ENCODE measurements around the gene DNAH7. TPM values are rescaled to one million over a fixed set of nuclear protein-coding genes. Genes with fewer than 3 reads are reported as not detected.

The DNAH7 gene
- total RNA-seq, 1 donor from 2014 or later: 0.11 TPM

DNA sequence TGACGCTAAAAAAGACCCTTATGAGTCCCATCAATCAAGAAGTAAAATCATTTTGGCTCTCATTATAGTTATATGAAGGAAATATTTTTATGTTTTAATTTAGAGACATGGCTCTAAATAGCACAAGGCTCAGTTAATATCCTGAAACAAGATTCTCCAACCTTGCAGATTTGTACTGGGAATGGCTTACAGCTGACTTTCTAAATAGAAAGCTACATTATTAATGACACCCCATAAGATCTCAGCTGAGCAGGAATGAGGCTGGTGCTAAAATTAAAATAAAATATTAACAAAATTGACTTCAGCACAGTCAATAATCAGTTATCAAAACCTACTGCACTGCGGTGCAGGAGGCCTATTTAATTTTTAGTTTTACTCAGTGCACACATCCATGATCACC, 274.8 kb downstream of the DNAH7 start:
- intact Hi-C loops (cut with micrococcal nuclease): no loop called here
- H3K27me3 ChIP-seq (ENCODE audit: low read depth): no peaks in the 10 kb centered on the region
- no peaks in the 10 kb centered on the region for H3K4me1 ChIP-seq
- DNase-seq: no peak
- no peak overlapping the region for H3K27ac ChIP-seq (replicated peaks)
- H3K36me3 ChIP-seq: no peaks in the 10 kb centered on the region
- no peak overlapping the region for H3K4me3 ChIP-seq
- H3K9me3 ChIP-seq (replicated peaks): peaks cover 20% of the 10 kb centered on the region
- TF ChIP-seq, protein P1, sequence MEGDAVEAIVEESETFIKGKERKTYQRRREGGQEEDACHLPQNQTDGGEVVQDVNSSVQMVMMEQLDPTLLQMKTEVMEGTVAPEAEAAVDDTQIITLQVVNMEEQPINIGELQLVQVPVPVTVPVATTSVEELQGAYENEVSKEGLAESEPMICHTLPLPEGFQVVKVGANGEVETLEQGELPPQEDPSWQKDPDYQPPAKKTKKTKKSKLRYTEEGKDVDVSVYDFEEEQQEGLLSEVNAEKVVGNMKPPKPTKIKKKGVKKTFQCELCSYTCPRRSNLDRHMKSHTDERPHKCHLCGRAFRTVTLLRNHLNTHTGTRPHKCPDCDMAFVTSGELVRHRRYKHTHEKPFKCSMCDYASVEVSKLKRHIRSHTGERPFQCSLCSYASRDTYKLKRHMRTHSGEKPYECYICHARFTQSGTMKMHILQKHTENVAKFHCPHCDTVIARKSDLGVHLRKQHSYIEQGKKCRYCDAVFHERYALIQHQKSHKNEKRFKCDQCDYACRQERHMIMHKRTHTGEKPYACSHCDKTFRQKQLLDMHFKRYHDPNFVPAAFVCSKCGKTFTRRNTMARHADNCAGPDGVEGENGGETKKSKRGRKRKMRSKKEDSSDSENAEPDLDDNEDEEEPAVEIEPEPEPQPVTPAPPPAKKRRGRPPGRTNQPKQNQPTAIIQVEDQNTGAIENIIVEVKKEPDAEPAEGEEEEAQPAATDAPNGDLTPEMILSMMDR (IDR thresholded peaks at IDR 0.05; ENCODE audit: borderline replicate concordance): no peak

DNA sequence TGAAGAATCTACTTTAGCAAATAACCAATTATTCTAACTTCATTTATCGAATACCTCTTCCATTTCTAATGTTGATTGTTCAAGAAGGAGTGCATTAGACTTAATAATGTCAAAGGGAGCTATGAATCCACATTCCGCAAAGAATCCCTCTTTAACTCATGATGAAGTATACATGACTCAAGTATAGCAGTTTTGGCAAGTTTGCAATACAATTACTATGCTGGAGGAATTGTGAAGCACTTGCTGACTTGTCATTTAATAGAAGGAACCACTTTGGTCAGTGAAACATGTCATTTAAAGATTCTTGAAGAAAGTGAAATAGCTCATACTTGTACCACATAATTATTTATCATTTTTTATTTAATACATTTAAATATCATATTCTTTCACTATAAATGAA, 286.5 kb downstream of the DNAH7 start:
- H3K27ac ChIP-seq (replicated peaks): no peak overlapping the region
- intact Hi-C loops (cut with micrococcal nuclease): no loop called here
- H3K4me1 ChIP-seq: no peaks in the 10 kb centered on the region
- no peak for DNase-seq
- no peak overlapping the region for H3K4me3 ChIP-seq
- no peaks in the 10 kb centered on the region for H3K36me3 ChIP-seq
- H3K9me3 ChIP-seq (replicated peaks): no peaks in the 10 kb centered on the region
- no peaks in the 10 kb centered on the region for H3K27me3 ChIP-seq (ENCODE audit: low read depth)
- TF ChIP-seq, protein P1 (IDR thresholded peaks at IDR 0.05; ENCODE audit: borderline replicate concordance): no peak

DNA sequence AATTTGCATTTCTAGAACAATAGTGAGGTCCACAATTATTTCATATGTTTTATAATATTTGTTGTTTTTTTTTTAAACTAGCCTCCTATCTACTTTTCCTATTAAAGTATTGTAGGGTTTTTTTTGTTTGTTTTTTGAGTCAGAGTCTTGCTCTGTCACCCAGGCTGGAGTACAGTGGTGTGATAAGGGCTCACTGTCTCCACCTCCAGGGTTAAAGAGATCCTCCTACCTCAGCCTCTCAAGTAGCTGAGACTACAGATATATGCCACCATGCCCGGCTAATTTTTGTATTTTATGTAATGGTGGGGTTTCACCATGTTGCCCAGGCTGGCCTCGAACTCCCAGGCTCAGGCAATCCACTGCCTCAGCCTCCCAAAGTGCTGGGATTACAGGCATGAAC, 289.1 kb downstream of the DNAH7 start:
- TF ChIP-seq, protein P1 (IDR thresholded peaks at IDR 0.05; ENCODE audit: borderline replicate concordance): no peak
- H3K4me1 ChIP-seq: no peaks in the 10 kb centered on the region
- DNase-seq: no peak
- no peak overlapping the region for H3K4me3 ChIP-seq
- H3K27ac ChIP-seq (replicated peaks): no peak overlapping the region
- H3K9me3 ChIP-seq (replicated peaks): no peaks in the 10 kb centered on the region
- H3K27me3 ChIP-seq (ENCODE audit: low read depth): no peaks in the 10 kb centered on the region
- H3K36me3 ChIP-seq: no peaks in the 10 kb centered on the region
- intact Hi-C loops (cut with micrococcal nuclease): no loop called here

DNA sequence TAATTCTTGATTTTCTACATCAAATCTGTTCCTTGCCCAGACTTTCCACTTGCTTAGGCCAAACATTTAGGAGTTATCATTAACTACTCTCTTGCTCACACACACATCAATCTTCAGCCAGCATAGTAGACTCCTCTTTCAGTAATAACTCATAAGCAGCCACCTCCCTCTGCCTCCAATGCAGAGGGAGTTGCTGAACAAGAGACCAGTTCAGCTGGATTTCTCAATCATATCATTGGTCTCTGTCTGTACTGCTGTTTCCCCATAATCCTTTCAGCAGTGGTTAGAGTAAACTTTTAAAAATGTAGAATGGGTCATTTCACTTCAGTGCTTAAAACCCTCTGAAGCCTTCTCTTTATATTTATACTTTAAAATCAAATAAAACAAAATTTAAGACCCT, 298.7 kb downstream of the DNAH7 start:
- Histone ChIP-seq H3K9me3 (replicated peaks) (peaks cover 18% of the 10 kb centered on the region), H3K36me3 (no peaks in the 10 kb centered on the region), H3K4me3 (no peak overlapping the region), H3K4me1 (no peaks in the 10 kb centered on the region), H3K27me3 (ENCODE audit: low read depth) (no peaks in the 10 kb centered on the region), H3K27ac (replicated peaks) (no peak overlapping the region)
- no peak for DNase-seq
- intact Hi-C loops (cut with micrococcal nuclease): no loop called here
- TF ChIP-seq, protein P1 (IDR thresholded peaks at IDR 0.05; ENCODE audit: borderline replicate concordance): no peak

DNA sequence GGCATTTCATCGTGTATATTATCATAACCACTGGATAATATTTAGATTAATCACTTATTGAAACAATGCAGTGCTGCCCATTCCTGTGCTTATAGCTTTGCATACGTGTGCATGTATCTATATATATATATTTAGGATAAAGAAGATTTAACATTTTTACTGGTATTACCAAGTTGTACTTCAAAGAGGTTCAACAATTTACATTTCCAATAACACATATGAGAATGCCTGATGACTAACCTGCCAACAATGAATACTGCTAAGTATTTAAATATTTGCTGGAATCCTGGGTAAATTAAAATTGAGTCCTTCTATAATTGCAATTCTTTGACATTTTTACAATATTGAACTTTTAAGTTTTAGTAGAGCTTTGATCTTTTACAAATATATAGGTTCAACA, 300.2 kb downstream of the DNAH7 start:
- Histone ChIP-seq H3K27me3 (ENCODE audit: low read depth) (no peaks in the 10 kb centered on the region), H3K36me3 (no peaks in the 10 kb centered on the region), H3K4me1 (no peaks in the 10 kb centered on the region), H3K9me3 (replicated peaks) (peaks cover 33% of the 10 kb centered on the region), H3K27ac (replicated peaks) (no peak overlapping the region), H3K4me3 (no peak overlapping the region)
- intact Hi-C loops (cut with micrococcal nuclease): no loop called here
- TF ChIP-seq, protein P1 (IDR thresholded peaks at IDR 0.05; ENCODE audit: borderline replicate concordance): no peak
- DNase-seq: no peak

DNA sequence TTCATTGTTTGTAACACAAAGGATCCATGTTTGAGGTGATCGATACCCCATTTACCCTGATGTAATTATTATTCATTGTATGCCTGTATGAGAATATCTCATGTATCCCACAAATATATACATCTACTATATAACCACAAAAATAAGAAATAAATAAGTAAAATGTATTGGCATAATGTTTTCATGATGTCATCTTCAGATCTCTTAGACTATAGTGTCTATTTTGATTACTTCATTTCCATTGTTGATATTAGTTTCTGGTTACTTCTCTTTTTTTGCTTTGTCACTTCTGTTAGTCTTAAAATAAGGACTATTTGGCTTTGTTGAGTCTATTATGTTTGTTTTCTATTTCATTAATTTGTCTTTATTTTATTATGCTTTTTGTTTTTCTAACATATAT, 301.9 kb downstream of the DNAH7 start:
- no peak overlapping the region for H3K27ac ChIP-seq (replicated peaks)
- TF ChIP-seq, protein P1 (IDR thresholded peaks at IDR 0.05; ENCODE audit: borderline replicate concordance): no peak
- no peak overlapping the region for H3K4me3 ChIP-seq
- no peaks in the 10 kb centered on the region for H3K27me3 ChIP-seq (ENCODE audit: low read depth)
- intact Hi-C loops (cut with micrococcal nuclease): no loop called here
- peaks cover 48% of the 10 kb centered on the region for H3K9me3 ChIP-seq (replicated peaks)
- no peak for DNase-seq
- no peaks in the 10 kb centered on the region for H3K4me1 ChIP-seq
- H3K36me3 ChIP-seq: no peaks in the 10 kb centered on the region

Measured in left ventricle myocardium inferior (tissue), 1 donor.